ENCODE results near the gene MPP3. TPM values are rescaled to one million over a fixed set of nuclear protein-coding genes. Genes with fewer than 3 reads are reported as not detected.
"Not testable (repeated sequence)": the region's sequence is repeated elsewhere in the genome, so short reads cannot be mapped to it uniquely, and the experiment has no call there.

MPP3 gene
- total and polyA plus RNA-seq, 2 of the 4 experiments (the other 2 are of a cell fraction) = 5.7 to 11.9 TPM

DNA sequence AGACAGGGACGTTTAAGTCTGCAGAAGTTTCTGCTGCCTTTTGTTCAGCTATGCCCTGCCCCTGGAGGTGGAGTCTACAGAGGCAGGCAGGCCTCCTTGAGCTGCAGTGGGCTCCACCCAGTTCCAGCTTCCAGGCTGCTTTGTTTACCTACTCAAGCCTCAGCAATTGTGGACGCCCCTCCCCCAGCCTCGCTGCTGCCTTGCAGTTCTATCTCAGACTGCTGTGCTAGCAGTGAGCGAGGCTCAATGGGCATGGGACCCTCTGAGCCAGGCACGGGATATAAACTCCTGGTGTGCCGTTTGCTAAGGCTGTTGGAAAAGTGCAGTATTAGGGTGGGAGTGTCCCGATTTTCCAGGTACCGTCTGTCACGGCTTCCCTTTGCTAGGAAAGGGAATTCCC lies 34.9 kb downstream of the MPP3 start:
- H3K9me3 ChIP-seq (ENCODE audit: control insufficient read depth, insufficient read depth, low read length); H3K4me2 ChIP-seq (ENCODE audit: low read depth, low read length); H2AK5ac ChIP-seq (ENCODE audit: low read depth, low read length); H3K79me1 ChIP-seq (ENCODE audit: low read depth in 1 of 2, low read length in 2 of 2); H3K4me3 ChIP-seq (ENCODE audit: insufficient read depth, low read depth, low read length); H4K5ac ChIP-seq (ENCODE audit: low read depth, low read length); BruUV-seq (replicated peaks); H3K23ac ChIP-seq (ENCODE audit: low read depth, low read length); H3K18ac ChIP-seq (ENCODE audit: low read depth, low read length); H2BK120ac ChIP-seq (ENCODE audit: low read depth, low read length); H3K9me1 ChIP-seq (ENCODE audit: insufficient read depth, low read length); ATAC-seq (ENCODE audit: low read depth); H4K20me1 ChIP-seq (ENCODE audit: insufficient read depth, low read length); H4K91ac ChIP-seq (ENCODE audit: insufficient read depth, low read depth, low read length); intact Hi-C loops (cut with micrococcal nuclease); H2AFZ ChIP-seq (replicated peaks; ENCODE audit: low read length, poor library complexity); DNase-seq; CTCF ChIA-PET; dilution Hi-C loops (cut with HindIII; ENCODE audit: low sequenced_read_pairs, unreplicated experiment); H3K56ac ChIP-seq (ENCODE audit: extremely low read depth, insufficient read depth, low read length); H3K36me3 ChIP-seq (ENCODE audit: control insufficient read depth, insufficient read depth, low read length); H3K4me1 ChIP-seq (ENCODE audit: control insufficient read depth, insufficient read depth, low read length); H3K9ac ChIP-seq (ENCODE audit: low read depth, low read length); POLR2A ChIA-PET (ENCODE audit: unreplicated experiment); H4K8ac ChIP-seq (ENCODE audit: low read depth in 2 of 2, low read length in 2 of 2); H2BK15ac ChIP-seq (ENCODE audit: low read depth, low read length); H3K27ac ChIP-seq (ENCODE audit: insufficient read depth, low read length); H2BK20ac ChIP-seq (ENCODE audit: low read depth, low read length); H3K27me3 ChIP-seq (ENCODE audit: control insufficient read depth, insufficient read depth, low read length); in situ Hi-C loops (cut with MboI; ENCODE audit: low sequenced_read_pairs); H2AK9ac ChIP-seq (replicated peaks; ENCODE audit: low read depth, low read length, poor library complexity); H2BK5ac ChIP-seq (ENCODE audit: low read depth, low read length, poor library complexity, severe bottlenecking); H3K14ac ChIP-seq (replicated peaks; ENCODE audit: low read depth, low read length); H3K4ac ChIP-seq (ENCODE audit: low read depth, low read length): not testable (repeated sequence)
- no CpG with 5 or more reads among the region's 9 CpGs for WGBS, 2 experiments (ENCODE audit: extremely low coverage in 2 of 2, insufficient read length in 1 of 2)

GRCh38 chr17:43792668-43793067 lies 40.3 kb downstream of the MPP3 start:
- H2BK120ac ChIP-seq (ENCODE audit: low read depth, low read length); DNase-seq; H2AK9ac ChIP-seq (replicated peaks; ENCODE audit: low read depth, low read length, poor library complexity); H4K8ac ChIP-seq (ENCODE audit: low read depth in 2 of 2, low read length in 2 of 2); H2BK15ac ChIP-seq (ENCODE audit: low read depth, low read length); H3K9me3 ChIP-seq (ENCODE audit: control insufficient read depth, insufficient read depth, low read length); H3K14ac ChIP-seq (replicated peaks; ENCODE audit: low read depth, low read length); dilution Hi-C loops (cut with HindIII; ENCODE audit: low sequenced_read_pairs, unreplicated experiment); H3K56ac ChIP-seq (ENCODE audit: extremely low read depth, insufficient read depth, low read length); H3K23ac ChIP-seq (ENCODE audit: low read depth, low read length); H3K9me1 ChIP-seq (ENCODE audit: insufficient read depth, low read length); POLR2A ChIA-PET (ENCODE audit: unreplicated experiment); H3K4me2 ChIP-seq (ENCODE audit: low read depth, low read length); H3K4ac ChIP-seq (ENCODE audit: low read depth, low read length); H2BK20ac ChIP-seq (ENCODE audit: low read depth, low read length); H2AFZ ChIP-seq (replicated peaks; ENCODE audit: low read length, poor library complexity); H4K5ac ChIP-seq (ENCODE audit: low read depth, low read length); H4K20me1 ChIP-seq (ENCODE audit: insufficient read depth, low read length); H3K4me1 ChIP-seq (ENCODE audit: control insufficient read depth, insufficient read depth, low read length); H3K27ac ChIP-seq (ENCODE audit: insufficient read depth, low read length); H3K27me3 ChIP-seq (ENCODE audit: control insufficient read depth, insufficient read depth, low read length); H4K91ac ChIP-seq (ENCODE audit: insufficient read depth, low read depth, low read length); H3K9ac ChIP-seq (ENCODE audit: low read depth, low read length); H2BK5ac ChIP-seq (ENCODE audit: low read depth, low read length, poor library complexity, severe bottlenecking); ATAC-seq (ENCODE audit: low read depth); in situ Hi-C loops (cut with MboI; ENCODE audit: low sequenced_read_pairs); H2AK5ac ChIP-seq (ENCODE audit: low read depth, low read length); H3K4me3 ChIP-seq (ENCODE audit: insufficient read depth, low read depth, low read length); H3K18ac ChIP-seq (ENCODE audit: low read depth, low read length); H3K36me3 ChIP-seq (ENCODE audit: control insufficient read depth, insufficient read depth, low read length); BruUV-seq (replicated peaks); CTCF ChIA-PET; H3K79me1 ChIP-seq (ENCODE audit: low read depth in 1 of 2, low read length in 2 of 2); intact Hi-C loops (cut with micrococcal nuclease): not testable (repeated sequence)
- WGBS, 2 experiments (ENCODE audit: extremely low coverage in 2 of 2, insufficient read length in 1 of 2) = no CpG with 5 or more reads among the region's 4 CpGs
